Measurements from ENCODE around the gene MAMDC2.

- TF ChIP-seq CTCF (IDR thresholded peaks at IDR 0.05; ENCODE audit: insufficient read depth, low read length, poor library complexity, severe bottlenecking) (no peak), EZH2phosphoT487 (conservative IDR thresholded peaks at IDR 0.05; ENCODE audit: low read length) (no peak)
Measured at GRCh38 chr9:70197216-70198044, 153.8 kb downstream of the MAMDC2 start.
